ENCODE results near the gene IL22RA2.
A peak's percentile ranks its signal among the peaks of the same experiment; 100 is the strongest.

Gene IL22RA2

DNA sequence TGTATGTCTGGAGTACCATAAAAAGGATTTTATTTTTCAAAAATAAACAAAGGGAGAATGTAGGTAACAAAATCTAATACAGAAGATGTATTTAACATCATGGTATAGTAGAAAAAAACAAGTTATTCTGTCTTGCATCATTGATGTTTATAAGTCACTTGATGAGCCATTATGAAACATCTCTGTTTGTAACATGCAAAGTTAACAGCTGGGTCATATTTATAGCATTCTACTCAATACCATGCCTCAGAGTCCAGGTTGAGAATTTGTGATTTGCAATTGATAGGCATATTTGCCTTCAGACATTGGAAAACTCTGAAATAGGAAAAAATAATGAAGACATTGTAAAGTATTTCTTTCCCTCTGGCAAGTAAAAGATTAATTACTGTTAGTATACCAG lies 76.4 kb downstream of the IL22RA2 start:
- no peak overlapping the region for H3K4me3 ChIP-seq (ENCODE audit: low read length)
- no peak for DNase-seq (ENCODE audit: low read depth)
- TF ChIP-seq CTCF (conservative IDR thresholded peaks at IDR 0.05; ENCODE audit: low read depth, low read length), result no peak

GRCh38 chr6:137095651-137096238 lies 77.7 kb downstream of the IL22RA2 start:
- no peak for TF ChIP-seq CTCF (conservative IDR thresholded peaks at IDR 0.05; ENCODE audit: low read depth, low read length)
- no peak for DNase-seq (ENCODE audit: low read depth)
- H3K4me3 ChIP-seq (ENCODE audit: low read length), result no peak overlapping the region

GRCh38 chr6:137095093-137095492 lies 78.4 kb downstream of the IL22RA2 start:
- DNase-seq (ENCODE audit: low read depth), result no peak
- no peak overlapping the region for H3K4me3 ChIP-seq (ENCODE audit: low read length)
- no peak for TF ChIP-seq CTCF (conservative IDR thresholded peaks at IDR 0.05; ENCODE audit: low read depth, low read length)

GRCh38 chr6:137094411-137095008 lies 78.9 kb downstream of the IL22RA2 start:
- peak; percentile 21 for DNase-seq (ENCODE audit: low read depth)
- TF ChIP-seq CTCF (conservative IDR thresholded peaks at IDR 0.05; ENCODE audit: low read depth, low read length), result peak; percentile 73
- no peak overlapping the region for H3K4me3 ChIP-seq (ENCODE audit: low read length)

All from retinal pigment epithelial cell (primary cell).